ENCODE data around the gene ZNF28.
"Not testable (repeated sequence)": the region's sequence is repeated elsewhere in the genome, so short reads cannot be mapped to it uniquely, and the experiment has no call there.

The ZNF28 gene

DNA sequence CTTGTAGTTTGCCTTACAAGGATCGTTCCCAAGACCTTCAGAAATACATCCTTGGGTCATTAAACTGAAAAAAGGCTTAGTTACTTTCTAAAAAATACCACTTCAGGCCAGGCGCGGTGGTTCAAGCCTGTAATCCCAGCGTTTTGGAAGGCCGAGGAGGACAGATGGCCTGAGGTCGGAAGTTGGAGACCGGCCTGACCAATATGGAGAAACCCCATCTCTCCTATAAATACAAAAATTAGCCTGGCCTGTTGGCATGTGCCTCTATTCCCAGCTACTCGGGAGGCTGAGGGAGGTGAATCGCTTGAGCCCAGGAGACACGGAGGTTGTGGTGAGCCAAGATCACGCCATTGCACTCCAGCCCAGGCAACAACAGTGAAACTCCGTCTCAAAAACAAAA, 2.2 kb upstream of the ZNF28 start:
- Histone ChIP-seq H3K4me3 (ENCODE audit: low read depth, low read length) (no peak overlapping the region), H3K36me3 (ENCODE audit: insufficient read depth, low read length) (no peaks in the 10 kb centered on the region), H3K27me3 (ENCODE audit: insufficient read depth, low read length) (no peaks in the 10 kb centered on the region), H3K4me1 (ENCODE audit: control insufficient read depth, insufficient read depth, low read length, unreplicated experiment) (no peaks in the 10 kb centered on the region), H3K27ac (ENCODE audit: low read depth, low read length) (no peak overlapping the region), H3K79me2 (ENCODE audit: control insufficient read depth, insufficient read depth, low read length, unreplicated experiment) (peaks cover 3% of the 10 kb centered on the region), H2AFZ (ENCODE audit: low read length, unreplicated experiment) (no peak overlapping the region)

DNA sequence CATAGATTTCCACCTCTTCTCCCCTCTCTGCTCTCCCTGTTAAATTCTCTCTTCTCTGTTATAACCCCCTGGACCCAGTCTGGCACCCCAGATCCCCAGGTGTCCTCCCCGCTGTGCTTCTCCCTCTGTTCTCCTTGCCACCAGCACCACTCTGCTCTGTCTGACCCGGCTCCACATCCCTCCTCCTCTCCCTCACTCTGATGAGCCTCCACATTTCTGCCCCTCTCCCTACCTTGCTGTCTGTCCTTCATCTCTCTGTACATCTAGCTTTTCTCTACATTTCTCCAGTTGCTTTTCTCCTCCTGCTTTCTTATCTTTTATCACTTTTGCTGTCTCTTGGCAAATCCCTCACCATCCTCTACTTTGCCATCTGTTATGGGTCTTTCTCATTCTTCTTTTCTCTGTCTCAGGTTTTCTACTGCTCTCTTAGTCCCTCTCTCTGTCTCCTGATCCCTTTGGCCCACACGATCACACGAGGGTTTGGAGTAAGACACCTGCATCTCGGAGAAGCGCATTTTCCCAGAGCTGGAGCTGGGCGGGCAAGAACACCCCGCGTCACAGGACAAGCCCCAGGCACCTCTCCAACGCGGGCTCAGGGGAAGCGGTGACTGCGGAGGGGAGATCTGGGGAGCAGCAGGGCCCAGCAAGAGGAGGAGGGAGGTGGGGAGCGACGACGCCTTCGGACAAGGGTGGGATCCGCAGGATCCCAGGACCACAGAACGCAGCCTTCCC, 795 bp downstream of the ZNF28 start:
- H3K4me3 ChIP-seq (ENCODE audit: low read depth, low read length) = peak overlapping the region; percentile 84
- H3K79me2 ChIP-seq (ENCODE audit: control insufficient read depth, insufficient read depth, low read length, unreplicated experiment); H3K27ac ChIP-seq (ENCODE audit: low read depth, low read length); H3K4me1 ChIP-seq (ENCODE audit: control insufficient read depth, insufficient read depth, low read length, unreplicated experiment); H2AFZ ChIP-seq (ENCODE audit: low read length, unreplicated experiment); H3K27me3 ChIP-seq (ENCODE audit: insufficient read depth, low read length); H3K36me3 ChIP-seq (ENCODE audit: insufficient read depth, low read length): not testable (repeated sequence)

DNA sequence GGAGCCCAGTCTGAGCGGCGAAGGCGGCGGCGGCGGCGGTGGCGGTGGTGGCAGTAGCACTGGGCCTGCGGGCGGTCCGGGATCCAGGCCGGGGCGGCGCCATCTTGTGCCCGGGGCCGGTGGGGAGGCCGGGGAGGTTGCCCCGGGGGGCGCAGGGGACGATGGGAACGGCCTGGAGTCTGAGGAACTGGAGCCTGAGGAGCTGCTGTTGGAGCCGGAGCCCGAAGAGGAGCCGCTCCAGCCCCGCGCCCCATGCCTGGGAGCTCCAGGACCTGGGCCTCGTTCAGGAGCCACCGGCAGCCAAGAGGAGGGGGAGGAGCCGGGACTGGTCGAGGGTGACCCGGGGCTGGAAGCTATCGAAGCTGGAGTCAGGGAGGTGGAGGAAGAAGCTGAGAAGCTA, 11.6 kb downstream of the ZNF28 start:
- no peak overlapping the region for H2AFZ ChIP-seq (ENCODE audit: low read length, unreplicated experiment)
- H3K4me1 ChIP-seq (ENCODE audit: control insufficient read depth, insufficient read depth, low read length, unreplicated experiment) = no peaks in the 10 kb centered on the region
- no peaks in the 10 kb centered on the region for H3K79me2 ChIP-seq (ENCODE audit: control insufficient read depth, insufficient read depth, low read length, unreplicated experiment)
- no peak overlapping the region for H3K4me3 ChIP-seq (ENCODE audit: low read depth, low read length)
- no peaks in the 10 kb centered on the region for H3K27me3 ChIP-seq (ENCODE audit: insufficient read depth, low read length)
- peaks cover 20% of the 10 kb centered on the region for H3K36me3 ChIP-seq (ENCODE audit: insufficient read depth, low read length)
- no peak overlapping the region for H3K27ac ChIP-seq (ENCODE audit: low read depth, low read length)

DNA sequence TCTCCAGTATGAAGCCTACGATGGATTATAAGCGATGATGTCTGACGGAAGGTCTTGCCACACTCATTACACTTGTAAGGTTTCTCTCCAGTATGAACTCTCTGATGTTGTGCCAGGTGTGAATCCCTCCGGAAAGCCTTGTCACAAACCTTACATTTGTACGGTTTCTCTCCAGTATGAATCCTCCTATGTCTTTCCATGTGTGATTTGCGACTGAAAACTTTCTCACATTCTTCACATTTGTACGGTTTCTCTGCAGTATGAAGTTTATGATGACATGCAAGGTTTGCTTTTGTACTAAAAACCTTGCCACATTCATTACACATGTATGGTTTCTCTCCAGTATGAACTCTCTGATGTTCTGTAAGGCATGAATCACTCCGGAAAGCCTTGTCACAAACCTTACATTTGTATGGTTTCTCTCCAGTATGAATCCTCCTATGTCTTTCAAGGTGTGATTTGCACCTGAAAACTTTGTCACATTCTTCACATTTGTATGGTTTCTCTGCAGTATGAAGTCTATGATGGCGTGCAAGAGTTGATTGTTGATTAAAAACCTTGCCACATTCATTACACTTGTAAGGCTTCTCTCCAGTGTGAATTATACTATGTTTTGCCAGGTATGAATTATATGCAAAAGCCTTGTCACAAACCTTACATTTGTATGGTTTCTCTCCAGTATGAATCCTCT, 21.3 kb downstream of the ZNF28 start:
- H3K36me3 ChIP-seq (ENCODE audit: insufficient read depth, low read length) = peaks cover 34% of the 10 kb centered on the region
- H3K4me1 ChIP-seq (ENCODE audit: control insufficient read depth, insufficient read depth, low read length, unreplicated experiment); H3K27me3 ChIP-seq (ENCODE audit: insufficient read depth, low read length); H3K4me3 ChIP-seq (ENCODE audit: low read depth, low read length); H3K27ac ChIP-seq (ENCODE audit: low read depth, low read length); H2AFZ ChIP-seq (ENCODE audit: low read length, unreplicated experiment); H3K79me2 ChIP-seq (ENCODE audit: control insufficient read depth, insufficient read depth, low read length, unreplicated experiment): not testable (repeated sequence)

GRCh38 chr19:52789440-52789839, 32.0 kb downstream of the ZNF28 start:
- H3K36me3 ChIP-seq (ENCODE audit: insufficient read depth, low read length) = no peaks in the 10 kb centered on the region
- H3K27ac ChIP-seq (ENCODE audit: low read depth, low read length) = no peak overlapping the region
- no peaks in the 10 kb centered on the region for H3K4me1 ChIP-seq (ENCODE audit: control insufficient read depth, insufficient read depth, low read length, unreplicated experiment)
- no peaks in the 10 kb centered on the region for H3K79me2 ChIP-seq (ENCODE audit: control insufficient read depth, insufficient read depth, low read length, unreplicated experiment)
- no peak overlapping the region for H2AFZ ChIP-seq (ENCODE audit: low read length, unreplicated experiment)
- no peak overlapping the region for H3K4me3 ChIP-seq (ENCODE audit: low read depth, low read length)
- H3K27me3 ChIP-seq (ENCODE audit: insufficient read depth, low read length) = no peaks in the 10 kb centered on the region

DNA sequence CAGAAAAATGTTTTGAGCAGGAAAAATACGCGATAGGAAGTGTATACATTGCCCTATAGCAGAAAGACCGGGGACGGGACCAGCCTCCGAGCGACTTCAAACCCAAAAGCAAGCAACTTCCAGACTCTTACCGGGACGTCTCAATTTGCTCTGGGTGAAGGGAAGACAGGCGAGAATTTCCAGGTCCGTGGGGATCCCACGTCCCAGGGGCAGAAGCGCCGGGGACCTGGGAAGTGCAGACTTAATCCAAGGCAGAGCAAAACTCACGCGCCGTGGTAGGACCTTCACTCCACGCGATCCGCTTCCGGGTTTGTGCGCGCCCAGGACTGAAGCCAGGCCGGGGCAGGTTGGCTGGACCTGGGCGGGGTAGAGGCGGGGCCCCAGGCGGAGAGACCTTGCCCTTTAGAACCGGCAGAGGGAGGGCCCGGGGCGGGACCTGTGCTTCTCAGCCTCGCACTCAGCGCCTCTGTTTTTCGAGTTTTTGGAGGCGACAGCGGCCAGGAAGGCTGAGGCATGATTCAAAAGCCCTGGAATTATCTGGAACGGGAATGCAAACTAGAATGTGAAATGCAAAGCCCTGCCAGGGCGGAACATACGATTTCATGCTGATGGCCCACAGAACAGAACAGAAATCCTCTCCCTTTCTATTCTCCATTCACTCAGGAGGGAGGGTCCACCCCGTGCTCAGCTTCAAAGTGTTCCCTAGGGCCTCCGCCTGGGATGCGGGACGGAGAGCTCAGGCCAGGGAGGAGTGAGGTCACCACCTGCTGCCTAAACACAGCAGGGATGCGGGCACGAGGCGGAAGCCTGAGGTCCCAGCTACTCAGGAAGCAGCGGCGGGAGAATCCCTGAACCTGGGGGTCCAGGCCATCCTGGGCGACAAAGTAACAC, 34.7 kb downstream of the ZNF28 start, which contains the start of gene ZNF600:
ZNF600 (minus strand) TSS at position 328 of the 891 bp plus-strand sequence. CDS start 7,903 bp downstream, outside the sequence.
- H3K4me1 ChIP-seq (ENCODE audit: control insufficient read depth, insufficient read depth, low read length, unreplicated experiment); H3K36me3 ChIP-seq (ENCODE audit: insufficient read depth, low read length); H3K27ac ChIP-seq (ENCODE audit: low read depth, low read length); H3K27me3 ChIP-seq (ENCODE audit: insufficient read depth, low read length); H3K79me2 ChIP-seq (ENCODE audit: control insufficient read depth, insufficient read depth, low read length, unreplicated experiment): not testable (repeated sequence)
- peak within 1 kb of the TSS; percentile 85 for H3K4me3 ChIP-seq (ENCODE audit: low read depth, low read length)
- peak within 1 kb of the TSS; percentile 98 for H2AFZ ChIP-seq (ENCODE audit: low read length, unreplicated experiment)

DNA sequence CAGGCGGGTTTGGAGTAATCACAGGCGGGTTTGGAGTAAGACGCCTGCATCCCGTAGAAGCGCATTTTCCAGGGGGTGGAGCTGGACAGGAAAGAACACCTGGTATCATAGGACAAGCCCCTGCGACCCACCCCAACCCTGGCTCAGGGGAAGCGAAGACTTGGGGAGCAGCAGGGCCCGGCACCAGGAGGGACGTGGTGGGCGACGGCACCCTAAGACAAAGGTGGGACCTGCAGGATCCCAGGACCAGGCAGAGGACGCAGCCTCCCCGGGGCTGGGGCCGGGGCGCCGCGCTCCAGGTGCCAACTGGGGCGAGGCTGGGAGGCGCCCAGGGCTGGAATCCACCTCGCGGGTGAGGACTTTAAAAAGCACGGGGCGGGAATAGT, 35.4 kb downstream of the ZNF28 start:
- Histone ChIP-seq H2AFZ (ENCODE audit: low read length, unreplicated experiment) (peak overlapping the region; percentile 98), H3K4me3 (ENCODE audit: low read depth, low read length) (peak overlapping the region; percentile 85), H3K79me2 (ENCODE audit: control insufficient read depth, insufficient read depth, low read length, unreplicated experiment) (no peaks in the 10 kb centered on the region), H3K27ac (ENCODE audit: low read depth, low read length) (no peak overlapping the region), H3K4me1 (ENCODE audit: control insufficient read depth, insufficient read depth, low read length, unreplicated experiment) (no peaks in the 10 kb centered on the region), H3K27me3 (ENCODE audit: insufficient read depth, low read length) (no peaks in the 10 kb centered on the region), H3K36me3 (ENCODE audit: insufficient read depth, low read length) (no peaks in the 10 kb centered on the region)

DNA sequence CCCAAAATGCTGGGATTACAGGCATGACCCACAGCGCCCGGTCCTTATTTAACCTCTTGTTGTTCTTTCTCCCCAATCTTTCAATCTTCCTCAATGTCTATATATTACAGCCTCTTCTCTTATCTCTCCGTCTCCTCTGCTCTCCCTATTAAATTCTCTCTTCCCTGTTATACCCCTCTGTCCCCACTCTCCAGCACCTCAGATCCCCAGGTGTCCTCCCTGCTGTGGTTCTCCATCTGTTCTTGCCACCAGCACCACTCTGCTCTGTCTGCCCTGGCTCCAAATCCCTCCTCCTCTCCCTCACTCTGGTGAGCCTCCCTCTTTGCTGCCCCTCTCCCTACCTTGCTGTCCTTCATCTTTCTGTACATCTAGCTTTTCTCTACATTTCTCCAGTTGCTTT, 35.9 kb downstream of the ZNF28 start:
- Histone ChIP-seq H3K36me3 (ENCODE audit: insufficient read depth, low read length) (no peaks in the 10 kb centered on the region), H3K79me2 (ENCODE audit: control insufficient read depth, insufficient read depth, low read length, unreplicated experiment) (no peaks in the 10 kb centered on the region), H3K27ac (ENCODE audit: low read depth, low read length) (no peak overlapping the region), H3K4me3 (ENCODE audit: low read depth, low read length) (peak overlapping the region; percentile 85; the same call in 1 of the 2 replicates), H3K4me1 (ENCODE audit: control insufficient read depth, insufficient read depth, low read length, unreplicated experiment) (no peaks in the 10 kb centered on the region), H3K27me3 (ENCODE audit: insufficient read depth, low read length) (no peaks in the 10 kb centered on the region), H2AFZ (ENCODE audit: low read length, unreplicated experiment) (no peak overlapping the region)

- not testable (repeated sequence) for H3K79me2 ChIP-seq (ENCODE audit: control insufficient read depth, insufficient read depth, low read length, unreplicated experiment); H3K27me3 ChIP-seq (ENCODE audit: insufficient read depth, low read length); H3K27ac ChIP-seq (ENCODE audit: low read depth, low read length); H3K4me3 ChIP-seq (ENCODE audit: low read depth, low read length); H3K36me3 ChIP-seq (ENCODE audit: insufficient read depth, low read length); H2AFZ ChIP-seq (ENCODE audit: low read length, unreplicated experiment); H3K4me1 ChIP-seq (ENCODE audit: control insufficient read depth, insufficient read depth, low read length, unreplicated experiment)
Measured at GRCh38 chr19:52782864-52783263, 38.6 kb downstream of the ZNF28 start.

DNA sequence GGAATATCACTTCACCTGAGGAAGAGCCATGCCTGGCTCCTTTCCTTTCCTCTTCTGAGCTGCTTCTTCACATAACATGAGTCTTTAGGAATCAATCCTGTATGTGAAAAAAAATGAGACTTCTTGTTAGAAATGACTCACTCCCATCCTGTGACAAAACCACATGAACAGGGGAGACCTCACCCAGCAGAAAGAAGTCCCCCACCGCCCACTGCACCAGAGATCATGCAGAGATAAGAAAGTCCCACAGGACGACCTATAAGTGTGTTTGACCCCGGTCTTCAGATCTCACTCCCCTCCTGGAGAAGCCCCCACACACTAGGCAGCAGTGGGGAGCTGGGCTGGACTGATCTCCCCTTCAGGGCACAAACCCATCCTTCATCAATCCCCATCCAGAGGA, 42.6 kb downstream of the ZNF28 start:
- no peak overlapping the region for H2AFZ ChIP-seq (ENCODE audit: low read length, unreplicated experiment)
- H3K27me3 ChIP-seq (ENCODE audit: insufficient read depth, low read length) = no peaks in the 10 kb centered on the region
- H3K36me3 ChIP-seq (ENCODE audit: insufficient read depth, low read length) = no peaks in the 10 kb centered on the region
- no peaks in the 10 kb centered on the region for H3K4me1 ChIP-seq (ENCODE audit: control insufficient read depth, insufficient read depth, low read length, unreplicated experiment)
- H3K27ac ChIP-seq (ENCODE audit: low read depth, low read length) = no peak overlapping the region
- no peaks in the 10 kb centered on the region for H3K79me2 ChIP-seq (ENCODE audit: control insufficient read depth, insufficient read depth, low read length, unreplicated experiment)
- no peak overlapping the region for H3K4me3 ChIP-seq (ENCODE audit: low read depth, low read length)
